ENCODE data around the gene CALCOCO1. TPM values are rescaled to one million over a fixed set of nuclear protein-coding genes. Genes with fewer than 3 reads are reported as not detected.

The CALCOCO1 gene
- total RNA-seq, 1 experiment from 2014 or later: 20.4 TPM

DNA sequence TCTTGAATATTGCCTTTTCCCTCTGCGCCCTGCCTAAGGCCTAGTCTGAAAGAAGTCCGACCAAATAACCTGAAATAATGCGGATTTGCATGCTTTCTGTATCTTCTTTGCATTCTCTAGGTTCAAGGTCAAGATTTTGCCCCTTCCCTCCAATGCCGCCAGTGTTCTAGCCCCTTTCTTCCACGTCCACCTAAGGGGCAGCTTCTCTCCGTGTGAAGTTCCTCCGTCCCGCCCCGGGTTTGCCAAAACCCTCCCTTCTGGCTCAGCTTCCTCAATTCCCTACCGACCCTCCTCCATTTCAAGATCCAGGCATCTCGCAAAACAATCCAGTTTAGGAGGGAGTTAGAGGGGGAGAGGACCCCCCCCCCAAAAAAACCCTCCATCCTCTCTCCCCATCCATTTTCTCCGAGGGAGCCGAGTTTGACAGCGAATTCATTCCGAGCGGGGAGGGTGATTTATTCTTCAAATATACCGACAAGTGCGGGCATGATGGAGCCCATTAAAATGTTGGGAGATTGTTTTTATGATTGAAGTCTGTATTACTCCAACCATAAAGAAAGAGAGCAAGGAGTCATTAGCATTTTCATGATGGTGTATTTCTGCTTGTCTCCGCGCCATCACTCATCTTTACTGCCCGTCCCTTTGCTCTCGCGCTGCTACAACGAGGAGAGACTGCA is 30.5 kb downstream of the CALCOCO1 start:
- no peak overlapping the region for H3K27ac ChIP-seq (ENCODE audit: low read length)
- peaks cover 5% of the 10 kb centered on the region; the same call in 1 of the 2 replicates for H3K4me1 ChIP-seq (ENCODE audit: insufficient read depth, low read length)
- H3K4me3 ChIP-seq (ENCODE audit: low read length): no peak overlapping the region
- ChIA-PET CTCF (no interaction called here), POLR2A (ENCODE audit: unreplicated experiment) (no interaction called here)
- H3K9ac ChIP-seq (ENCODE audit: low read length): no peak overlapping the region
- no TSS peak for BruUV-seq (replicated peaks)
- no peaks in the 10 kb centered on the region for H3K9me3 ChIP-seq (ENCODE audit: low read length)
- H4K20me1 ChIP-seq (ENCODE audit: low read length): no peaks in the 10 kb centered on the region
- ATAC-seq: no peak
- intact Hi-C loops (cut with micrococcal nuclease): no loop called here
- no peak for DNase-seq
- H3K4me2 ChIP-seq (ENCODE audit: low read length): peak overlapping the region; percentile 23; the same call in 1 of the 2 replicates
- H3K9me2 ChIP-seq (replicated peaks; ENCODE audit: low read length): no peaks in the 10 kb centered on the region
- H3K79me2 ChIP-seq (ENCODE audit: low read length): no peaks in the 10 kb centered on the region
- 0 out of 2 replicates have a peak, but pooled peaks cover 4% of the 10 kb centered on the region for H3K27me3 ChIP-seq (ENCODE audit: low read length)
- H3K36me3 ChIP-seq (ENCODE audit: low read depth, low read length): no peaks in the 10 kb centered on the region
- H2AFZ ChIP-seq (ENCODE audit: low read length): peak overlapping the region; percentile 58
- TF ChIP-seq EZH2 (IDR thresholded peaks at IDR 0.05; ENCODE audit: low read length, unreplicated experiment) (no peak), EZH2phosphoT487 (IDR thresholded peaks at IDR 0.05; ENCODE audit: borderline replicate concordance, low read length) (no peak)
- TF ChIP-seq, protein P1, sequence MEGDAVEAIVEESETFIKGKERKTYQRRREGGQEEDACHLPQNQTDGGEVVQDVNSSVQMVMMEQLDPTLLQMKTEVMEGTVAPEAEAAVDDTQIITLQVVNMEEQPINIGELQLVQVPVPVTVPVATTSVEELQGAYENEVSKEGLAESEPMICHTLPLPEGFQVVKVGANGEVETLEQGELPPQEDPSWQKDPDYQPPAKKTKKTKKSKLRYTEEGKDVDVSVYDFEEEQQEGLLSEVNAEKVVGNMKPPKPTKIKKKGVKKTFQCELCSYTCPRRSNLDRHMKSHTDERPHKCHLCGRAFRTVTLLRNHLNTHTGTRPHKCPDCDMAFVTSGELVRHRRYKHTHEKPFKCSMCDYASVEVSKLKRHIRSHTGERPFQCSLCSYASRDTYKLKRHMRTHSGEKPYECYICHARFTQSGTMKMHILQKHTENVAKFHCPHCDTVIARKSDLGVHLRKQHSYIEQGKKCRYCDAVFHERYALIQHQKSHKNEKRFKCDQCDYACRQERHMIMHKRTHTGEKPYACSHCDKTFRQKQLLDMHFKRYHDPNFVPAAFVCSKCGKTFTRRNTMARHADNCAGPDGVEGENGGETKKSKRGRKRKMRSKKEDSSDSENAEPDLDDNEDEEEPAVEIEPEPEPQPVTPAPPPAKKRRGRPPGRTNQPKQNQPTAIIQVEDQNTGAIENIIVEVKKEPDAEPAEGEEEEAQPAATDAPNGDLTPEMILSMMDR (conservative IDR thresholded peaks at IDR 0.05; ENCODE audit: low read depth, low read length): no peak
- no peaks in the 10 kb centered on the region for H3F3A ChIP-seq (ENCODE audit: low read length, unreplicated experiment)

DNA sequence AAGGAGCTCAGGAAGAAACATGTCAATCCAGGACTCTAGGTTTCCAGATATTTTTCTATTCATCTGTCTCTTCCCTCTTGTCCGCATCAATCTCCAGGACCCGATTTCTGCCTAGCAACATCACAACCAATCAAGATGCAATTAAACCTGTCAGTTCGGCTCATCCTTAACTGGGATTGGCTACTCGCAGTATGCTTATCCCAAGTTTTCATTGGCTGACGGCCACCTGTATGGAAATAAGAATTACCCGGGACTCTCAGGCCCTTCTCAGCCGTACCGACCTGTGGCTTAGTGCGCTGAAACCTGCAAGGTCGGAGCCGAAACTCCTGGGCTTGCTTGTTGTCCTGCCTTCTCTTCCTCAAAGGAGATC is 31.0 kb downstream of the CALCOCO1 start:
- DNase-seq (peak; percentile 92), ATAC-seq (peak; percentile 95)
- Histone ChIP-seq H3K9ac (ENCODE audit: low read length) (no peak overlapping the region), H3K27ac (ENCODE audit: low read length) (no peak overlapping the region), H3K4me3 (ENCODE audit: low read length) (no peak overlapping the region), H3K4me1 (ENCODE audit: insufficient read depth, low read length) (peaks cover 5% of the 10 kb centered on the region; the same call in 1 of the 2 replicates), H4K20me1 (ENCODE audit: low read length) (no peaks in the 10 kb centered on the region), H3F3A (ENCODE audit: low read length, unreplicated experiment) (no peaks in the 10 kb centered on the region), H3K27me3 (ENCODE audit: low read length) (0 out of 2 replicates have a peak, but pooled peaks cover 4% of the 10 kb centered on the region), H3K9me3 (ENCODE audit: low read length) (no peaks in the 10 kb centered on the region), H2AFZ (ENCODE audit: low read length) (peak overlapping the region; percentile 58), H3K36me3 (ENCODE audit: low read depth, low read length) (no peaks in the 10 kb centered on the region), H3K79me2 (ENCODE audit: low read length) (no peaks in the 10 kb centered on the region), H3K4me2 (ENCODE audit: low read length) (peak overlapping the region; percentile 23; the same call in 1 of the 2 replicates), H3K9me2 (replicated peaks; ENCODE audit: low read length) (no peaks in the 10 kb centered on the region)
- no TSS peak for BruUV-seq (replicated peaks)
- intact Hi-C loops (cut with micrococcal nuclease): no loop called here
- CTCF ChIA-PET: no interaction called here
- TF ChIP-seq EZH2phosphoT487 (IDR thresholded peaks at IDR 0.05; ENCODE audit: borderline replicate concordance, low read length) (no peak), EZH2 (IDR thresholded peaks at IDR 0.05; ENCODE audit: low read length, unreplicated experiment) (no peak)
- TF ChIP-seq, protein P1 (conservative IDR thresholded peaks at IDR 0.05; ENCODE audit: low read depth, low read length): no peak
- POLR2A ChIA-PET (ENCODE audit: unreplicated experiment): no interaction called here
